Measurements from ENCODE around the gene YJU2. TPM values are rescaled to one million over a fixed set of nuclear protein-coding genes. Genes with fewer than 3 reads are reported as not detected.
"Not testable (repeated sequence)": the region's sequence is repeated elsewhere in the genome, so short reads cannot be mapped to it uniquely, and the experiment has no call there.

Gene YJU2
- total RNA-seq, 1 experiment from 2014 or later = 26.9 TPM

DNA sequence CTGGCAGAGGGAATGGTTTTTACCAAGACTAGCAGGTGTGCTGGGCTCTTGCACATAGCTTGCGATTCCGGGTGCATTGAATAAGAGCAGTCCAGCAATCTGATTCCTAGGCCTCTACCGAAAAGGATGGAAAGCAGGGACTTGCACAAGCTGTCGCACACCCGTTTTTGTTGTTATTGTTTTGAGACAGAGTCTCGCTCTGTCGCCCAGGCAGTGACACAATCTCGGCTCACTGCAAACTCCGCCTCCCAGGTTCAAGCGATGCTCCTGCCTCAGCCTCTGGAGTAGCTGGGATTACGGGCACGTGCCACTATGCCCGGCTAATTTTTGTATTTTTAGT is 12.0 kb upstream of the YJU2 start:
- Histone ChIP-seq H4K20me1 (ENCODE audit: insufficient read depth) (no peaks in the 10 kb centered on the region), H3K9ac (ENCODE audit: low read length) (no peak overlapping the region), H3K27ac (ENCODE audit: low read depth, low read length) (no peak overlapping the region), H3K9me3 (ENCODE audit: control insufficient read depth in 1 of 2, insufficient read depth in 1 of 2, low read depth in 1 of 2, low read length in 2 of 2) (no peaks in the 10 kb centered on the region), H3K79me2 (ENCODE audit: insufficient read depth, low read length) (no peaks in the 10 kb centered on the region), H3K4me3 (replicated peaks in 1 of 2; ENCODE audit: low read depth in 1 of 2, low read length in 2 of 2) (no peak overlapping the region), H3K27me3 (ENCODE audit: insufficient read depth, low read length) (no peaks in the 10 kb centered on the region), H3K9me2 (ENCODE audit: insufficient read depth) (no peaks in the 10 kb centered on the region), H3K4me2 (ENCODE audit: low read length) (no peak overlapping the region), H3K4me1 (ENCODE audit: control insufficient read depth in 1 of 2, insufficient read depth in 2 of 2, low read length in 2 of 2) (peaks cover 0 to 13% of the 10 kb centered on the region in 2 experiments; a peak in 2 of 4 replicates), H3K36me3 (ENCODE audit: control insufficient read depth in 1 of 2, insufficient read depth in 2 of 2, low read length in 2 of 2) (no peaks in the 10 kb centered on the region), H2AFZ (ENCODE audit: low read depth, low read length, poor library complexity, severe bottlenecking) (no peak overlapping the region)
- intact Hi-C loops (cut with micrococcal nuclease) = no loop called here
- ATAC-seq (no peak), DNase-seq (ENCODE audit: low read depth, low spot score) (no peak)
- RAD21 ChIA-PET (ENCODE audit: low non-redundant PET in 1 of 2, low total read pairs in 2 of 2, uncharacterized antibody in 2 of 2, unreplicated experiment in 2 of 2) = no interaction called here
- TF ChIP-seq EGR1 (IDR thresholded peaks at IDR 0.05; ENCODE audit: low read depth) (no peak), ELF1 (IDR thresholded peaks at IDR 0.05; ENCODE audit: borderline replicate concordance, low read depth) (no peak), CEBPB (IDR thresholded peaks at IDR 0.05; ENCODE audit: low read depth) (no peak), EZH2 (IDR thresholded peaks at IDR 0.05) (no peak)
- TF ChIP-seq, protein P1, sequence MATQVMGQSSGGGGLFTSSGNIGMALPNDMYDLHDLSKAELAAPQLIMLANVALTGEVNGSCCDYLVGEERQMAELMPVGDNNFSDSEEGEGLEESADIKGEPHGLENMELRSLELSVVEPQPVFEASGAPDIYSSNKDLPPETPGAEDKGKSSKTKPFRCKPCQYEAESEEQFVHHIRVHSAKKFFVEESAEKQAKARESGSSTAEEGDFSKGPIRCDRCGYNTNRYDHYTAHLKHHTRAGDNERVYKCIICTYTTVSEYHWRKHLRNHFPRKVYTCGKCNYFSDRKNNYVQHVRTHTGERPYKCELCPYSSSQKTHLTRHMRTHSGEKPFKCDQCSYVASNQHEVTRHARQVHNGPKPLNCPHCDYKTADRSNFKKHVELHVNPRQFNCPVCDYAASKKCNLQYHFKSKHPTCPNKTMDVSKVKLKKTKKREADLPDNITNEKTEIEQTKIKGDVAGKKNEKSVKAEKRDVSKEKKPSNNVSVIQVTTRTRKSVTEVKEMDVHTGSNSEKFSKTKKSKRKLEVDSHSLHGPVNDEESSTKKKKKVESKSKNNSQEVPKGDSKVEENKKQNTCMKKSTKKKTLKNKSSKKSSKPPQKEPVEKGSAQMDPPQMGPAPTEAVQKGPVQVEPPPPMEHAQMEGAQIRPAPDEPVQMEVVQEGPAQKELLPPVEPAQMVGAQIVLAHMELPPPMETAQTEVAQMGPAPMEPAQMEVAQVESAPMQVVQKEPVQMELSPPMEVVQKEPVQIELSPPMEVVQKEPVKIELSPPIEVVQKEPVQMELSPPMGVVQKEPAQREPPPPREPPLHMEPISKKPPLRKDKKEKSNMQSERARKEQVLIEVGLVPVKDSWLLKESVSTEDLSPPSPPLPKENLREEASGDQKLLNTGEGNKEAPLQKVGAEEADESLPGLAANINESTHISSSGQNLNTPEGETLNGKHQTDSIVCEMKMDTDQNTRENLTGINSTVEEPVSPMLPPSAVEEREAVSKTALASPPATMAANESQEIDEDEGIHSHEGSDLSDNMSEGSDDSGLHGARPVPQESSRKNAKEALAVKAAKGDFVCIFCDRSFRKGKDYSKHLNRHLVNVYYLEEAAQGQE (IDR thresholded peaks at IDR 0.05; ENCODE audit: low read depth) = no peak
- TF ChIP-seq, protein P2, sequence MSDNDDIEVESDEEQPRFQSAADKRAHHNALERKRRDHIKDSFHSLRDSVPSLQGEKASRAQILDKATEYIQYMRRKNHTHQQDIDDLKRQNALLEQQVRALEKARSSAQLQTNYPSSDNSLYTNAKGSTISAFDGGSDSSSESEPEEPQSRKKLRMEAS (IDR thresholded peaks at IDR 0.05) = no peak
- BruUV-seq (replicated peaks) = no TSS peak
- CTCF ChIA-PET = no interaction called here
- POLR2A ChIA-PET = no interaction called here

- H3K27me3 ChIP-seq (ENCODE audit: insufficient read depth, low read length); H3K9me2 ChIP-seq (ENCODE audit: insufficient read depth); H3K79me2 ChIP-seq (ENCODE audit: insufficient read depth, low read length); H2AFZ ChIP-seq (ENCODE audit: low read depth, low read length, poor library complexity, severe bottlenecking); intact Hi-C loops (cut with micrococcal nuclease); H3K9ac ChIP-seq (ENCODE audit: low read length); H4K20me1 ChIP-seq (ENCODE audit: insufficient read depth); BruUV-seq (replicated peaks); DNase-seq (ENCODE audit: low read depth, low spot score); CTCF ChIA-PET; H3K4me2 ChIP-seq (ENCODE audit: low read length); H3K27ac ChIP-seq (ENCODE audit: low read depth, low read length); H3K4me3 ChIP-seq (replicated peaks in 1 of 2; ENCODE audit: low read depth in 1 of 2, low read length in 2 of 2); H3K4me1 ChIP-seq (ENCODE audit: control insufficient read depth in 1 of 2, insufficient read depth in 2 of 2, low read length in 2 of 2); H3K36me3 ChIP-seq (ENCODE audit: control insufficient read depth in 1 of 2, insufficient read depth in 2 of 2, low read length in 2 of 2); ATAC-seq: not testable (repeated sequence)
- RAD21 ChIA-PET (ENCODE audit: low non-redundant PET in 1 of 2, low total read pairs in 2 of 2, uncharacterized antibody in 2 of 2, unreplicated experiment in 2 of 2) = interaction anchor here in 1 of 2 experiments (0.6 kb wide), 1 partner anchor 347 kb away, joined by 5 read pairs; no protein-coding TSS in a partner anchor
- POLR2A ChIA-PET = interaction anchor here (0.9 kb wide), 1 partner anchor 9 kb away, joined by 3 read pairs; the partner anchor contains the start of gene YJU2
- peaks cover 8 to 10% of the 10 kb centered on the region in 2 experiments; a peak in 3 of 4 replicates for H3K9me3 ChIP-seq (ENCODE audit: control insufficient read depth in 1 of 2, insufficient read depth in 1 of 2, low read depth in 1 of 2, low read length in 2 of 2)
These were observed 9.4 kb upstream of the YJU2 start for GRCh38 chr19:4237510-4237909.
